GM21529 (cell line): Measurements from ENCODE around the gene NEDD9.

Experiments used
- ATAC-seq: cut with Tn5 transposase; IDR thresholded peaks from one replicate; pipeline ENCODE4 v1.9.1; 2021; ENCODE audit not compliant: unreplicated experiment

The NEDD9 gene

DNA sequence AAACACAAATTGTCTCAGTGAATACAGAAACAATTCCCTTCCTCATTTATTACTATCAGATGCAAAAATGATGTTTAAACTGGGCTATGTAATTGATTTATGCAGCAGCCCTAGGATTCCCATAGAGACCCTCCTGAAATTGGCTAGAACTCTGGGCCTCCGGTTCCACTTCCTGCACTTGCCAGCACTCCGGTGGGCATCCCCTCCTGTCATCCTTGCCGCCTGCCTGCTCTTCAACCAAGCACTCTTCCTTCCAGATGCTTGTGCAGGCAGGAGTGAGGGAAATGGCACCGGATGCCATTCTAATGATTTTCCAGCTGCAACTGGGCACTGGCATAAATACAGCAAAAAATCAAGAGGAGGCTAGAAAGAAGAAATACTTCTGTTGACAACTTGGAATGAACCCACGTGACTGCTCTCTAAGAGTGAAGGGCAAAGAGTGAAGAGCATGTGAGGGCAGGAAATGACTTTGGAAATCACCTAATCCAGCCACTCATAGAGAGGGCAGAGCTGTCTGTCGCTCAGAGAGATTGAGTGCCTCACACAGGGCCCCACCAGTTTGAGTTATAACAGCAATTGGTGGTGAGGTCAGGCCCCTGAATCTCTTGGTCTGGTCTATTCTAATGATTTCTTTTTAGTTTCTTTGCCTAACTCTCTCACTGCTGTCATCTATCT is 3.7 kb upstream of the NEDD9 start:
- no peak for ATAC-seq

DNA sequence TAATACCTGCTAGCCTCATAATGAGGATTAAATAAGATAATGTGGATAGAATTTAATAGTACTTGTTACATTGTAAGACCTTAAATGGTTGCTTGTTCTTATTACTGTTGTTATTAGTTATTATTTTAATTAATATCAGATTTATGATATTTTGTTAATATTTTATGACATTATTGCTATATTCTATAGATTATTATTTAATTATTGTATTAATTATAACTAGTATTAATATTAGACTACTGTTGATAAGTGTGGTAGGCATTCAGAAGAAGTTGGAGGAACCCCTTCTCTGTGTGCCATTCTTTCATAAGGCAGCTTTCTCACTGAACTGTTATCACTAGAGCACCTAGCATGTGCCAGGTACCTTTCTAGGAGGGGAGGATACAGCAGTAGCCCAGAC is 2.6 kb upstream of the NEDD9 start:
- ATAC-seq, result no peak

DNA sequence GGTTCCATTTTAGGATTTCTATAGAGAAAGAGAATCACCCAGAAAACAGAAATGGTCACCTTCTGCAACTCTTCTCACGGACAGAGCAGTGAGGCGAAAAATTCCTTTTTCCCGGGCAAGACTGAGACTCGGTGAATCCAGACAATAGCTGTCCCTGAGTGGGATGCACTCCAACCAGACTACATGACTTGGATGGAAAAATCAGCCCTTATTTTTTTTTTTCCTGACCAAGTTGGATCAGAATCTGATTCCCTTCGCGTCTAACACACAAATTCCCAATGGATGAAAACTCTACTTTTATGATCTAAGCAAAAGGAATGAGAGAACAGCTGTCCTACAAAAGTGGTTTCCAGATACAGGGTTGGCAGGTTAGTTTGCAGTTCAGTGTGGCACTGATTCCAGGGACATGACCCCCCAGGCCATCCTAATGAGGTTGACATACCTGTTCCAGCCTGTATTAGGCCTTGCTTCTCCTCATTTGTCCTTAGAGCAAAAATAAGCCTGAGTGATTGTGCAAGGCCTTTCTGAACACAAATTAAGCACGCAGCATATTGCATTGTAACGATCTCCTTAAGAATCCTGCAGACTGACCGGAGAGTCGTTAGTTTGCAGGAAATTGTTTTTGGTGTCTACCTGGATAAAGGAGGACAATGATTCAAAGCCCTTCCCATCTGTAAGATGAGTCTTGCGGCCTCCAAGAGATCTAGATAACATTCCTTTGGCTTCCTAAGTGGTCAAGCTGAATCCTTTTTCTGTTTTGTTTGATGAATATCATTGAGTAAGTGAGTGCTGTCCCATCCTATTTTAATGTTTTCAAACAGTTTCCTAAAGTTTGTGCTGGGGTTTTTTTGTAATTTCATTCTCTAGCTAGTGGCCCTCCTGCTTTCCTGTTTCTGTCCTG is 1.5 kb upstream of the NEDD9 start:
- no peak for ATAC-seq

DNA sequence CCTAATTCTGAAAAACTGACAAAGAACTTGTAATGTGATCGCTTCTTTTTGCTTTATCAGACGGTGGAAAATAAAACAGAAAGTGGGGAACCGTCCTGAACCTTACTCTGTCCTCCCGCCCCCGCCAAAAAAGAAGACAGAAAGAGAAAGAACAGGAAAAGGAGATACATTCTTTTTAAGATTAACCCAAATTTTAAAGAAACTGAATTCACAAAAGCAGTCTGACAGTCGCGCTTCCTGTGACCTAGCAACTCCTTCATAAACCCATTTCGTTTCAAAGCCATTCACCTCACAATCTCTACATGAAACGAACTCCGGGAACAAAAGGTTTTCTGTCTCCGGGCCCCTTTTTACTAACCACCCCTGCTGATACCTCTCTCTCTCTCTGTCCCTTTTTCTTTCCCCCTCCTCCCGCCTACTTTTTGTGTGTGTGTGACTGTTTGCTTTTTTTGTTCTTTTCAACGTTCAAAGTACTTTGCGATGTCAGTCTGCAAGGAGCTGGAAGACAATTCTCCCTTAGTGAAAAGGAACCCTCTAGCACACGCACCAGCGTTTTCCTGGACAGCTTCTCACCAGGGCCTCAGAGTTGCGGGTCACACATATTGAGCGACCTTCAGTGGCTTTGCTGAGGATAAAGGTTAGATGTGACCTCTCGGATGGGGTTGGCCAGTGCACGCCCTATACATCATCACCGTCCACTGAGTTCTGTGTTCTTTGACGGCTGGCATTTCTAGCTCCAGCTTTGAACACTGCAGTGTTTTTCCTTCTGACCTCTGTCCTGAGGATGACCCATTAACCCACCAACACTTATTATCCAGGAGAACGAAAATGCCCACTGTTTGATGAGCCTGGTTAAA is 530 bp upstream of the NEDD9 start:
- no peak for ATAC-seq

GRCh38 chr6:11231564-11232192 is 790 bp downstream of the NEDD9 start:
- ATAC-seq, result no peak

DNA sequence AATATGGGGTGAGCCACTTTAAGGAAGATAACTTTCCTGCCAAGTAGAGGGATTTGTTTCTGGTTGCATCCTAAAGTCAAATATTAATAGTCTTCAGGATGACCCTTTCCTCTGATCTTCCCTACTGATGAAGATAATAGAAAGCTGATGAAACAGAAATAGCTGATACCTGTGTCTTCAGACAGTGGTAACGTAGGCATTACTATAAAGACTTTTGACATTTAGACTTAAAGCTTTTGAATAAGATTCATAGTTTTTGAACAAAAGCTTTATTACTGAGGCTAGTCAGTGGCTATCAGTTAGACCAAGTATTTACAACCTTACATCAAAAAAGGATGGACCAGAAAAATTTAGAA is 1.4 kb downstream of the NEDD9 start:
- ATAC-seq, result no peak

DNA sequence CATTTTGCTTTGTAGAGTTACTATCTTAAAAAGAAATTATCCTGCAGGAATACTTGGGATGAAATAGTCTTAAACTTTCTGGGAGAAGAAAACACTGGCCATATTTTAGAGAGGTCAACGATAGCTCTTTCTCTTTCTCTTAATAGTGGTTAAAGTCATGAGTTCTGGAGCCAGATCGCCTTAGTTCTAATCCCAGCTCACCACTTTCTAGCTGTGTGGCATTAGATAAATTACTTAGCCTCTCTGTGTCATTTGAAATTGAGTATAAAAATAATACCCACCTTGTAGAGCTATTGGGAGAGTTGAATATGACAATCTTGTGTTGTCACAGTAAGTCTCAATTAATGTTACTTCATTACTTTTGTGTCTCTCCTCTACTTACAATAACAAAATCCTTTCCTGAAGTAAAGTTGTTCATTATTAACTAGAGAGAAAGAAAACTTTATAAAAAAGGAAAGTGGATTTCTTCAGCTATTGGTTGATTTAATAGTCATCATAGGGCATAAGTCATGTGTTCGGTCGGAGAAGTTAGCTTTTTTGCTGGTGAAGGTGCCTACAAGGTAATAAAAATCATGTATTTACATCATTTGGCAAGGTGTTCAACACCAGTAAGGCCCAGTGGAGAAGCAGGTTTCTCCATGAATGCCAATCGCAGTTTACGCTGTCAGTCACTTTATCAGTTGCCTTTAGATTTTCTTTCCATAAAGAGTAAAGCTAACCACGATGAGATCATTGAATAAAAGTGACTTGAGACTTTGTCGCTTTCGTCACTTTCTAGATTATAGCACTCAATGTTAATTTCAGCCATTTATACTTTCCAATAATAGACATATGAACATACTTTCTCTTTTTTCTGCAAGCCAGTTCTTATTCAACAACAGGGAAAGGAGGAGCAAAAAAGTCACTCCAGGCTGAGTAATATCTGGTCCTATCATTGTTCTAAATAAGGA is 2.0 kb downstream of the NEDD9 start:
- no peak for ATAC-seq

GRCh38 chr6:11229655-11230046 is 2.8 kb downstream of the NEDD9 start:
- ATAC-seq, result no peak

DNA sequence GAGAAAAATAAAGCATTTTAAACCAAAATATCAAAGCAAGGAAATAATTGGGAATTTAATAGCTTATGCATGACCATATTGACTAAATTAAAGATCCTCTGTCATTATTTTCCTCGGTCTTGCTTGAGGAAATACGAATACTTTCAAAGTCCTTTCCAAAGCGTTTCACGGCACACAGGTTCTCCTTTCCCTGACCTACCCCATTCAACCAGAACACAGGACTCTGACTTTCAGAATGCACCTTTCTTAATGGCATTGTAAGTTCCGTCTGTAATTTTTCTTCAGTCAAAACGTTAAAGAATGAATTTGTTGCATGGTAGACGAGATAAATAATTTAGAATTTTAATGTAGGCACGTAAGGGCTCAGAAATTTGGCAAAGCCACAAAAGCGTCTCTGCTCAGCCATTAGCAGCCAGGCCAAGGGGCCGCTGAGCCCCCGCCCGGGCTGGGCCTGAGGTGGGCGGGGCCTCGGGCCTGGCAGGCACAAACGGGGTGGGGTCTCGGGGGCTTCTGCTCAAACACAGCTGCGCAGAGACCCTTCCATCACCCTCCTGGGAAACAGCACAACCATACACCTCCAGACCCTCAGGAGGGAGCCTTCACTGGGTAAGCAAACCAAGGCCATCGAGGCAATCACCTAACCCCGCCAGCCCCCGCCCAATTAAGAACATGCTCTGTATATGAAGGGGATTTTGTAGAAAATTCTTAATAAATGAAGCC is 3.4 kb downstream of the NEDD9 start:
- ATAC-seq, result no peak

DNA sequence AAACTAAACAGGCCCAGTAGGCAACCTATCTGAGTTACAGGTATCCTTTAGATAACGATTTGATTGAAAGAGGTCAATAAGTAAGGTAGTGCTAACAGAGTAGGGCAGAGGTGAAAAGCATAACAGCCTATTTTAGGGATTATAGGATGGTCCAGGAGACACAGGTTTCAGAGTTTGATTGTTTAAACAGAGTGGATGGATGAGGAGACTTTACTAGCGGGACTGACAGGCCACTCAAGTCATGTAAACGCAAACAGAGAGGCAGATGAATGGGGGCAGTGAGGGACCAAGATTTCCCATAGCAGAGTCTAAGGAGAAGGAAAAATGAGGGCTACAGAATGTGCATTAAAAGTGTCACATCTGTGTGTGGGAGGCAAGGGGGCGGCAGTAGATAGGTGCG is 4.8 kb downstream of the NEDD9 start:
- no peak for ATAC-seq

DNA sequence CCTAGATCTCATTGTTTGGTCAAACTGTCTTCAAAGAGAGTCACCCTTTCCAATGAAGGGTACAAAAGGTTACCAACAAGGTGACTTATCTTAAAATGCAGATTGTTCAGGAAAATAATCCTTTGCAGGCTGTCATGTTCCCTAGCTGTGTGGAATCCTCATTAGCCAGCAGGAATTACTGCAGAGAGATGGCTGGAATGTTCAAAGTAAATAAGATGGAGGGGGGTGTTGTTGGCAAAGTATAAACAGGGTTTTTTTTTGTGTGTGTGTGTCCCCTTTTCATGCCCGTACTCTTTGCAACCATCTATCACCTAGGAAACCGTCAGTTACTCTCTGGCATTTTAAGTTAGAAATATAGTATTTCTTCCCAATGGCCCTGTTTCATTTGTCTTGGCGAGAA is 6.5 kb downstream of the NEDD9 start:
- no peak for ATAC-seq

DNA sequence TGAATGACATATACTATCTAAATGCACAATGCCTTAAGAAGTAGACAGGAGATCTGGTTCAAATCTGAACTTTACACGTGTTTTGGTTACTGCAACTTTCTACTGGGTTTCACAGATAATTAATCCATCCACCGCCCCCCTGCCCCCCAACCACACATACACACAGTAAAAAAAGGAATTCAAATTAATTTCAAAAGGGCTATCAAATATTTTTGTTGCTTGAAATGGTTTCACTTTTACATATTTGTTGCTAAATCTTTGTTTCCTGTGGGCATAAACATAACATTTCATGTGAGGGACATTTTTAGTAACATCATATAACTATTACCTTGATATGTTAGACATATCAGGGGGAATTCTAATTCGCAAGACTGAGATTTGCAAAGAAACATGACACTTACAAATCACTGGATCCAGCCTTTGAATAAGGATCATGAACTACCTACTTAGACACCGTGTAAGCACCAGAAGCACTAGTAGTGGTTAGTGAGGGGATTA is 7.5 kb downstream of the NEDD9 start:
- ATAC-seq, result no peak

DNA sequence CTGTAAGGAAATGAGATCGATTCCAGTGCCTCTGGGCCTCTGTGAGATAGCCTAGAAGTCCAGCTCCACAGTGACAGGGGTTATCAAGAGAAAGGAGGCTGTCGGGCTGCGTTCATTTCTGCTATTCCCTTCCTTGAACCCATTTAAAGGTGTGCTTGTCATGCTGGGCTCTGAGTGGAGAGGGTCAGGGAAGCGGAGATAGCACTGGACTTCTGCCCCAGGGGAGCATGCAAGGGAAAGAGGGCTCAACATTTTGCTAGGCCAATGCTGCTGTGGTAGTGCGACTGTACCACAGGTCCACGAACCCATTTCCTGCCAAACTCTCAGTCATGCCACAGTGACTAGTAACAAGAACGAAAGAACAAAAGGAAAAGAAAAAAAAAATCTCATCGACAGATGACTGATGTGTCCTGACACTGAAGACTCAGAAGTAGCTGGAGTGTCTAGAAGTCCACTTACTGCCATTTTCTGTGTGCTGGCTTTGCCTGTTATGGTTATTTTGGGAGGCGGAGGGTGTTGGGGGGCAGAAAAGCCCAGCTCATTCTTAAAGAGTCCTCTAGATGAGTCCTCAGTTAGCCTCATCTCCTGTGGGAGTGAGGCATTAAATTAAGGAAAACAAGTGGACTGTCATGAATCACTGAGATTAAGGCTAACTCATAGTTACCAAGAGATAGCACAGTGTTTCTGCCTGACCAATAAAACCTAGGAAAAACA is 8.1 kb downstream of the NEDD9 start:
- ATAC-seq, result peak; percentile 69

DNA sequence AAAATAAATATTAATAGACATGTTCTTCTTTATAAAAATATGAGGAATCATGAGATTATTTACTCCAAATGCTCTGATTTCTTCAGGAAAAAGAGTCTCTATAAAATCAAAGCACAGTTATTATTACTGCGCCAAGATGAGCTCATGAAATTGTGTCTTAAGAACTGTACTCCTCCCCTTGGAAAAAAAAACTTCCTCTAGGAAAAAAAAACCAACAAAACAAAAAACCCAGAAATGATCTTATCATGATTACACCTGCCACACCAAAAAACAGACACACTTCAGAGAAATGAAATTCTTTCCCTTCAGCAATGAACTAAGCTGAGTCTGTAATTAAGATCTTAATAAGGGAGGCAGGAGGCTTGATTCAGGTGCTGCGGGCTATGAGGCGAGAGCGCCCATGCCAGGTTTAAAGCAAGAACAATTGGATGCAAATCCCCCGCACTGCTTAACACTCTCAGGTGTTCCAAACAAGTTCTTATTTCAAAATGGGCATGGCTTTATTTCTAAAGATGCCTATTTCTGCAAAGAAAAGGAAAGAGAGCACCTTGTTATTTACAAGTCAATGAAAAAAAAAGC is 9.1 kb downstream of the NEDD9 start:
- no peak for ATAC-seq

DNA sequence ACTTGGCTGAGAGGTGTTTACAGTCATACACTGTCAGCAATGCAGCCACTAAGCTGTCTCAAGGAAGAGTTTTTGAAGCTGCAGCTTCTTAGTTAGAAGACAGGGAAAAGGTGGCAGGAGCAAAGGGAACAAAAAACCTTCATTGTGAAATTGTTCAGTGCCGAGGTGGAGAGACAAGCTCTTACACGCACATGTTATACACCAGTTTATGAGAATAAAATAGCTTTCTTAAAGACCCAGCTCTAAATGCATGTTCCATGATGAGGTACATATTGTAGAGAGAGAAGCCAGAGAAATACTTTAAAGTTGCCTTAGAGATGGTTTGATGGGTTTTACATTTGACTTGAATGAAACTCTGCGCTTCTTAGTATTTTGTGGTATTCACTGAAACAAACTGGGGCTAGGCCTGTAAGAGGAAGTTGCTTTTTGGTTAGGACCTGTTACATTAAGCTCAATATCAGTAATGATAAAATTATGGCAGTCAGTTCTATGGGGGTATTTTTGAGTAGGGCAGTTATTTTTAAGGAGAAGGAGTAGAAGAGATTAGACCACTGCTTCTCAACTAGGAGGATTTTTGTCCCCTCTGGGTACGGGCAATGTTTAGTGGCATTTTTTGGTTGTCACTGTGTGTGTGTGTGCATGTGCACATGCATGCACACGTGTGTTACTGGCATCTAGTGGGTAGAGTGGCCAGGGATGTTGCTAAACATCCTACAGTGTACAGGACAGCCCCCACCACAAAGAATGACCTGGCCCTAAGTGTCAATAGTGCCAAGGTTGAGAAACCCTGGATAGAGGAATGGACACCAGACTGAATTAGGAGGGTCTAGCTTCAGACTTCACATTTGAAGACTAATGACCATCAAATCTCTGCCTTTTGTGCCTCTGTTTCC is 9.8 kb downstream of the NEDD9 start:
- no peak for ATAC-seq

DNA sequence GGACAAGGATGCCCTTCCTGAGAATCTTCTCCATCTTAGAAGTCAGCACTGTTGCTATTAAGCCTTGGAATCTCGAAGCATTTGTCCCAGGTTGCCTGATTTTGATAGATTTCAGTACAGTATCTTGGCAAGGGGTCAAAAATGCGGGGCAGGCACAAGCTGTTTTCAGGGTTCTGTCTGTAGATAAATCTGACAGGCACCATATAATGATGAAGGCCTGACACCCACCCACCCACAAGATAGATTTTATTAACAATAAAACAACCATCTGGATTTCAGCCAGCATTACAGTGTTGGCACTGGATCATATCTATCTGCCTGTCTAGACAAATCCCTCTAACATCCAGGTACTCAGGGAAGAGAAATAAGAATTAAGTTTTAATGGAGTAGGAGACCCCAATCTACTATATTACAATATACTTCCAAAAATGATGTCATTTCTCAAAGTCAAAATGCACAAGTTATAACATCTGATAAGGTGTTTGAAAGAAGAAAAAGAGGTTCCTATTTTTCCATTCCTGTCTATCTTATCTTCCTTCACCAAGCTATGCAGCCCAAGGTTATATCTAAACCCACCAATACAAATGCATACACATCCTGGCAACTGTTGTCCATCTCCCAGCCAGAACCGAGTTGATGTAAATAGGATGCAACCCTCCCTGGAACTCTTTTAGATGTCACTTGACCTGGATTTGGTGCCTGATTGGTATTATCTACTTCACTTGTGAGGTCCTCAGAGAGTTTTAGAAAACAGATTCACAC is 10.7 kb downstream of the NEDD9 start:
- ATAC-seq, result no peak
